GM12864 (cell line): ENCODE results near the gene UBXN10.

Experiments
- DNase-seq: peaks from one replicate; pipeline ENCODE4 v3.0.0-alpha.2; 2011; ENCODE audit warnings: low read depth
- H3K4me3 ChIP-seq: 2 replicates; pipeline ENCODE4 v1.5.1; 2011; ENCODE audit warnings: mild to moderate bottlenecking, low read depth, low read length, control low read depth
- CTCF ChIP-seq: IDR thresholded peaks from 2 replicates; pipeline ENCODE4 v1.5.1; 2011; ENCODE audit warnings: low read depth, mild to moderate bottlenecking, moderate library complexity, low read length, control low read depth, inconsistent platforms; ENCODE audit errors: missing control alignments

UBXN10 gene

DNA sequence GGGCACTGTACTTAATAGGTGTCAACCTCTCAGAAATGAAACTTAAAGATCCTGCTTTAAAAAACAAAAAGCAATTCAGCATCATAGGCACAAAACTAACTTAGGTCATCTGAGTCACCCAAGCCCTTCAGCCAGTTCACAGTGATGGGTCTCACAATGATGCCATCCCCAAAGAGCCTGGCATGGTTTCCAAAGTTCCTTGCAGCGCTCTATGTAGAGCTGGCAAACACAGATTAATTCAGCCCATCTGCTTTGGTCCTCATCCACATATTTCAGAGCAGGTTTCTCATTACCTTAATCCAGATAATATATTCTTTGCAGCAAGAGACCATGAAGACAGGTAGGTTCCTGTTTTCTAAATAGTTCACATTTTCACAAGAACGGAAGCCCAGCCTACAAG, 15.1 kb downstream of the UBXN10 start:
- DNase-seq, result no peak
- TF ChIP-seq CTCF, result no peak
- no peak overlapping the region for H3K4me3 ChIP-seq

DNA sequence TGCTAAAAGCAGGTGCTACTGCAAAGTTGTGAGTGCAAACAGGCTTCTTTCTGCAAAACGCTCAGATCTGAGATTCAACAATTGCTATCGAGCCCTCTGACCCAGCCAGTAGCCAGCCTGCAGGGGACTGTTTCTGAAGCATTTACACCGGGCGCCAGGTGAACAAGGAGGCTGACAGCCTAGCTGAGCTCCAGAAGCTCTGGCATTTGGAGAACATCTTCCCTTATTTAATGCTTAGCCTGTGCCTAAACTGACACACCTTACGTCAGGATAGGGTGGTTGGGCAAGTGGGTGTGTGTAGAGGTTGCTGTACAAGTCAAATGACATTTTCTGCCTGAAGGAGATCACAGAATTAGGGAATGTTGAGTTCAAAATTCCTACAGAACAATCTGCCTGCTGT, 16.3 kb downstream of the UBXN10 start:
- H3K4me3 ChIP-seq, result no peak overlapping the region
- TF ChIP-seq CTCF, result no peak
- no peak for DNase-seq

DNA sequence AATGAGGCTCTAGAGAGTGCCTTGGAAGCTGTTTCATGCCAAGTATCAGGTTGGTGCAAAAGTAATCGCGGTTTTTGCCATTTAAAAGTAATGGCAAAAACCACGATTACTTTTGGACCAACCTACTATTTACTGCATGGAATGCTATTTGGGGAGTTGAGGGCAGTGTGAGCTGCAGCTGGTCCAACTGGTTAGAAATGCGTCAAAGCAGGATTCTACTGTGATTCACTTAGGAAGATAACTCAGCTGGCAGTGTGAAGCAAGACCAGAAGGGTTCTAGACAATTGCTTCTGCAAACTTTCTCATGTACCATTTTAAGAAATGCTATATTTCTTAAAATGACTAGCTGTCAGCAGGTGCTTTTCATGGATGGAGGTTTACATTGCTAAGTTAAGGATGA, 21.6 kb downstream of the UBXN10 start:
- DNase-seq, result no peak
- TF ChIP-seq CTCF, result no peak
- no peak overlapping the region for H3K4me3 ChIP-seq

- no peak overlapping the region for H3K4me3 ChIP-seq
- TF ChIP-seq CTCF, result no peak
- no peak for DNase-seq
Measured at GRCh38 chr1:20209471-20209870, 23.6 kb downstream of the UBXN10 start.

- H3K4me3 ChIP-seq, result no peak overlapping the region
- no peak for TF ChIP-seq CTCF
- no peak for DNase-seq
Measured at GRCh38 chr1:20210736-20211460, 25.0 kb downstream of the UBXN10 start.

DNA sequence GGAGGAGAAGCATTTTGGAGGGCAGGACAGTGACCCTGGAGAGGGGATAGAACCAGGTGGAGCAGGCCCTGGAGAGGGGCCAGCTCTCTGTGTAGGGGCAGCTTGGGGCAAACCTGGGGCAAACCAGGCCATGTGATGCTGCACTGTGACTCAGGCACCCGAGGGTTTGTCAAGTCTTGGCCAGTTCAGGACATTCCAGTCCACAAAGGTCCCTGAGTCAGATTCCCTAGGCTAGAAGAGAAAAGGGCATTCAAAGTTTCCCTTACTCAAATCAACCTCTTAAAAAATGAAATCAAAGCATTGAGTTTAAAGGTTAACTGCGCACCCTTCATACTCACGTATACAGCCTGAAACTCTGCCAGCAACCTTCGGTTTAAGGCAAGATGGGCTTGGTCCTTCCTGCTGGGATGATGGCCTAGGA, 25.6 kb downstream of the UBXN10 start:
- no peak for DNase-seq
- no peak overlapping the region for H3K4me3 ChIP-seq

More for the DNA sequence above, 25.6 kb downstream of the UBXN10 start:
- no peak for TF ChIP-seq CTCF
